Ishikawa (cell line): ENCODE data around the gene MRTFA.

Experiments used
- CEBPB ChIP-seq: IDR thresholded peaks from 2 replicates; pipeline ENCODE4 v1.6.1; 2012
- CREB1 ChIP-seq: IDR thresholded peaks from 2 replicates; pipeline ENCODE4 v1.6.1; 2012; ENCODE audit warnings: low read depth
- RAD21 ChIP-seq: IDR thresholded peaks from 2 replicates; pipeline ENCODE4 v1.6.1; 2012; ENCODE audit warnings: low read depth
- TCF12 ChIP-seq: IDR thresholded peaks from 2 replicates; pipeline ENCODE4 v1.6.1; 2012; ENCODE audit warnings: low read depth
- USF1 ChIP-seq: IDR thresholded peaks from 2 replicates; pipeline ENCODE4 v1.6.1; 2012
- YY1 ChIP-seq: IDR thresholded peaks from 2 replicates; pipeline ENCODE4 v1.6.1; 2012; ENCODE audit warnings: low read depth

GRCh38 chr22:40518840-40519239 is 117.7 kb downstream of the MRTFA start:
- no peak for TF ChIP-seq USF1
- TF ChIP-seq YY1, result no peak
- TF ChIP-seq CREB1, result no peak
- no peak for TF ChIP-seq TCF12
- no peak for TF ChIP-seq RAD21
- no peak for TF ChIP-seq CEBPB
